Measurements from ENCODE around the gene VAPA. TPM values are rescaled to one million over a fixed set of nuclear protein-coding genes. Genes with fewer than 3 reads are reported as not detected.

VAPA gene
- total and polyA plus RNA-seq, 10 of the 15 experiments (the other 5 are each of a cell fraction or from before 2014, with no cell fraction given), result 70.9 to 252 (median 166) TPM

- TF ChIP-seq CTCF (IDR thresholded peaks at IDR 0.05 in 2 of 3, conservative IDR thresholded peaks at IDR 0.05 in 1 of 3; ENCODE audit: control insufficient read depth in 2 of 3, extremely low read depth in 1 of 3, insufficient read depth in 1 of 3, low read depth in 3 of 3, low read length in 3 of 3) (no peak), RCOR1 (conservative IDR thresholded peaks at IDR 0.05; ENCODE audit: low read depth, low read length) (no peak), NR2C2 (IDR thresholded peaks at IDR 0.05; ENCODE audit: borderline replicate concordance, control insufficient read depth, insufficient read length, low read depth) (no peak)
These were observed 11.6 kb downstream of the VAPA start (continued) for GRCh38 chr18:9925369-9925768.

GRCh38 chr18:9925795-9926194, 12.0 kb downstream of the VAPA start:
- in situ Hi-C loops (cut with MboI), result no loop called here
- TF ChIP-seq ZBTB40 (IDR thresholded peaks at IDR 0.05; ENCODE audit: borderline replicate concordance) (no peak), CREB1 (IDR thresholded peaks at IDR 0.05; ENCODE audit: low read depth) (no peak), ZNF24 (IDR thresholded peaks at IDR 0.05) (no peak), JUND (IDR thresholded peaks at IDR 0.05; ENCODE audit: low read depth, low read length) (no peak), NR2F1 (conservative IDR thresholded peaks at IDR 0.05) (no peak), SKIL (IDR thresholded peaks at IDR 0.05; ENCODE audit: low read depth, poor library complexity, severe bottlenecking) (no peak), TBL1XR1 (IDR thresholded peaks at IDR 0.05; ENCODE audit: low read depth, low read length) (no peak), RAD21 (IDR thresholded peaks at IDR 0.05; ENCODE audit: insufficient read depth, low read depth, low read length) (no peak), IRF4 (IDR thresholded peaks at IDR 0.05; ENCODE audit: low read depth, low read length) (no peak), RUNX3 (IDR thresholded peaks at IDR 0.05; ENCODE audit: low read length) (no peak), CHD2 (IDR thresholded peaks at IDR 0.05; ENCODE audit: borderline replicate concordance, low read depth, low read length) (no peak), SMAD5 (IDR thresholded peaks at IDR 0.05; ENCODE audit: low read depth) (no peak)

More at GRCh38 chr18:9925795-9926194, 12.0 kb downstream of the VAPA start:
- Histone ChIP-seq H3K9ac (ENCODE audit: control insufficient read depth, insufficient read depth, low read length) (no peak overlapping the region), H3K4me1 (ENCODE audit: control insufficient read depth, insufficient read depth, low read length) (peaks cover 23% of the 10 kb centered on the region), H2AFZ (ENCODE audit: control insufficient read depth, low read depth, low read length) (no peak overlapping the region), H3K27me3 (replicated peaks in 1 of 2; ENCODE audit: control insufficient read depth in 2 of 2, insufficient read depth in 2 of 2, low read length in 1 of 2) (no peaks in the 10 kb centered on the region), H3K79me2 (ENCODE audit: control insufficient read depth, insufficient read depth, low read length) (peaks cover 99% of the 10 kb centered on the region), H3K36me3 (ENCODE audit: control insufficient read depth in 2 of 2, insufficient read depth in 2 of 2, low read length in 1 of 2) (no peaks in the 10 kb centered on the region; a peak in 1 of 4 replicates), H3K27ac (ENCODE audit: control insufficient read depth, insufficient read depth) (no peak overlapping the region), H3K4me3 (no peak overlapping the region), H3K4me2 (ENCODE audit: control insufficient read depth, insufficient read depth) (no peak overlapping the region; the same call in 1 of the 2 replicates), H4K20me1 (ENCODE audit: control insufficient read depth, insufficient read depth) (peaks cover 9% of the 10 kb centered on the region), H3K9me3 (replicated peaks; ENCODE audit: control insufficient read depth, insufficient read depth, low read length) (no peaks in the 10 kb centered on the region; the same call in 1 of the 3 replicates)
- FAIRE-seq, result no peak
- DNase-seq (ENCODE audit: low read depth, low spot score), result no peak
- ATAC-seq, result no peak
- POLR2A ChIA-PET, result interaction anchor here (0.6 to 1.5 kb wide), 2 partner anchors 10 to 65 kb away, joined by 4 to 6 read pairs; no protein-coding TSS in a partner anchor
- CTCF ChIA-PET, result interaction anchor here (0.7 to 2.1 kb wide), 3 partner anchors 9 to 565 kb away, joined by 3 to 7 read pairs (median 4); no protein-coding TSS in a partner anchor
- BruUV-seq (replicated peaks), result no TSS peak
- SMC1A ChIA-PET (ENCODE audit: uncharacterized antibody, unreplicated experiment), result interaction anchor here (1.3 to 2.0 kb wide), 2 partner anchors 10 to 12 kb away, joined by 4 to 13 read pairs; partner anchors contain the start of gene VAPA
- intact Hi-C loops (cut with micrococcal nuclease; ENCODE audit: unreplicated experiment), result no loop called here
- WGBS (ENCODE audit: insufficient coverage, insufficient replicate concordance, low lambda C conversion rate, missing lambda C conversion rate), result 88% methylated on average over 4 of the region's 4 CpGs
- RAD21 ChIA-PET (ENCODE audit: unreplicated experiment), result interaction anchor here (0.8 to 1.5 kb wide), 2 partner anchors 12 to 24 kb away, joined by 4 read pairs; partner anchors contain the start of gene VAPA

All from GM12878 (cell line).